ENCODE measurements around the gene CST9. TPM values are rescaled to one million over a fixed set of nuclear protein-coding genes. Genes with fewer than 3 reads are reported as not detected.

Gene CST9
- total and polyA plus RNA-seq, 2 of the 13 experiments (the other 11 are each of a cell fraction or from before 2014, with no cell fraction given), result 0.07 TPM; not detected in 1

DNA sequence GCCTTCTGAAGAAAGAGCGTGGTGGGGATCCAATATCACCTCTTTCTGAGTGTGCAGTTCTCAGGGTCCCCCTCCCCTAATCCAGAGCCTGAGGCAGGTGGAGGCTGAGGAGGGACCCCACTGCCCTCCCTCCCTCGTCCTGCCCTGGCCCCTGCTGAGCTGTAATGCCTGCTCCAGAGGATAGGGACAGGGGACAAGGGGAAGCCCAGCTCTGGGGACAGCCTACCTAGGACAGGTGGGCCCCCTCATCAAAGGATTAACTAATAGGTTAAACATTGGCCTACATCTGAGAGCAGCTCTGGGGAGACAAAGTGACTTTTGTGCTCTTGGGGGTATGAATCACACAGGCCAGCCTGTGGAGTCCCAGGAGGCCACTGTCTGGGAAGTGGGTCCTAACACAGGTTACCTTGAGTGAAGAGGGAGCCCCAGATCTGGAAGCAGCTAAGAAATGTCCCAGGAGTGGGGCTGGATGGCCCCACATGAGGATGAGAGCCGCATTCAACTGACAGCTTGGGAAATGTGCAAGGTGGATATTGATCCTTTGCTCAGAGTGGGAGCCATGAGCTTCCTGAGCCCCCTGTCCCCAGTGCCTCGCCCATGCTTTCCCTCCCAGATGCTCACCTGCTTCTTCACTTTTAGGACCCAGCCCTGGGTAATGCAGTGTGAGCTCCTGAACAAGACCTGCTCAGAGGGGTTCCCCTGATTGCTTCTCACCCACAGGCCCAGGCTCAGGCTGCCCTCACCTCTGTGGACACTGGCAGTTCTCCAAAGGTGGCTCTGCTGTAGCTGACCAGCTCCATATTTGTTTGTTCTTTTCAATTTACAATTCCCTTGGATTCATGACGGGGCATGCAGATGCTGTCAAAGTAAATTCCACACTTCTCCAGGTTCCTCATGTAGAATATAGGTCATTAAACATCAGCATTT lies 19.6 kb downstream of the CST9 start (continued):
- TF ChIP-seq, protein P1, sequence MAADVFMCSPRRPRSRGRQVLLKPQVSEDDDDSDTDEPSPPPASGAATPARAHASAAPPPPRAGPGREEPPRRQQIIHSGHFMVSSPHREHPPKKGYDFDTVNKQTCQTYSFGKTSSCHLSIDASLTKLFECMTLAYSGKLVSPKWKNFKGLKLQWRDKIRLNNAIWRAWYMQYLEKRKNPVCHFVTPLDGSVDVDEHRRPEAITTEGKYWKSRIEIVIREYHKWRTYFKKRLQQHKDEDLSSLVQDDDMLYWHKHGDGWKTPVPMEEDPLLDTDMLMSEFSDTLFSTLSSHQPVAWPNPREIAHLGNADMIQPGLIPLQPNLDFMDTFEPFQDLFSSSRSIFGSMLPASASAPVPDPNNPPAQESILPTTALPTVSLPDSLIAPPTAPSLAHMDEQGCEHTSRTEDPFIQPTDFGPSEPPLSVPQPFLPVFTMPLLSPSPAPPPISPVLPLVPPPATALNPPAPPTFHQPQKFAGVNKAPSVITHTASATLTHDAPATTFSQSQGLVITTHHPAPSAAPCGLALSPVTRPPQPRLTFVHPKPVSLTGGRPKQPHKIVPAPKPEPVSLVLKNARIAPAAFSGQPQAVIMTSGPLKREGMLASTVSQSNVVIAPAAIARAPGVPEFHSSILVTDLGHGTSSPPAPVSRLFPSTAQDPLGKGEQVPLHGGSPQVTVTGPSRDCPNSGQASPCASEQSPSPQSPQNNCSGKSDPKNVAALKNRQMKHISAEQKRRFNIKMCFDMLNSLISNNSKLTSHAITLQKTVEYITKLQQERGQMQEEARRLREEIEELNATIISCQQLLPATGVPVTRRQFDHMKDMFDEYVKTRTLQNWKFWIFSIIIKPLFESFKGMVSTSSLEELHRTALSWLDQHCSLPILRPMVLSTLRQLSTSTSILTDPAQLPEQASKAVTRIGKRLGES (CRISPR knock-in tag; IDR thresholded peaks at IDR 0.05; ENCODE audit: borderline replicate concordance), result no peak
- TF ChIP-seq, protein P2, sequence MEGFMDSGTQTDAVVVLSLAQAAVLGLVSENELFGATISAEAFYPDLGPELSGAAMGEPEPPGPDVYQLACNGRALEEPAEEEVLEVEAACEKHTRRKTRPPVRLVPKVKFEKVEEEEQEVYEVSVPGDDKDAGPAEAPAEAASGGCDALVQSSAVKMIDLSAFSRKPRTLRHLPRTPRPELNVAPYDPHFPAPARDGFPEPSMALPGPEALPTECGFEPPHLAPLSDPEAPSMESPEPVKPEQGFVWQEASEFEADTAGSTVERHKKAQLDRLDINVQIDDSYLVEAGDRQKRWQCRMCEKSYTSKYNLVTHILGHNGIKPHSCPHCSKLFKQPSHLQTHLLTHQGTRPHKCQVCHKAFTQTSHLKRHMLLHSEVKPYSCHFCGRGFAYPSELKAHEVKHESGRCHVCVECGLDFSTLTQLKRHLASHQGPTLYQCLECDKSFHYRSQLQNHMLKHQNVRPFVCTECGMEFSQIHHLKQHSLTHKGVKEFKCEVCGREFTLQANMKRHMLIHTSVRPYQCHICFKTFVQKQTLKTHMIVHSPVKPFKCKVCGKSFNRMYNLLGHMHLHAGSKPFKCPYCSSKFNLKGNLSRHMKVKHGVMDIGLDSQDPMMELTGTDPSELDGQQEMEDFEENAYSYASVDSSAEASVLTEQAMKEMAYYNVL (CRISPR knock-in tag; IDR thresholded peaks at IDR 0.05; ENCODE audit: borderline replicate concordance), result peak; percentile 2; the same call in 1 of the 2 replicates
- TF ChIP-seq ZNF235 (CRISPR knock-in tag; IDR thresholded peaks at IDR 0.05; ENCODE audit: borderline replicate concordance) (no peak), ZNF44 (CRISPR knock-in tag; IDR thresholded peaks at IDR 0.05) (no peak; the same call in 1 of the 2 replicates), PCBP1 (IDR thresholded peaks at IDR 0.05; ENCODE audit: borderline replicate concordance, low read depth, low read length) (no peak), ZNF335 (CRISPR knock-in tag; IDR thresholded peaks at IDR 0.05) (0 out of 2 replicates have a peak, but pooled peaks have one; percentile 29), KDM4B (CRISPR knock-in tag; IDR thresholded peaks at IDR 0.05) (peak; percentile 11; the same call in 1 of the 2 replicates), AGO2 (optimal IDR thresholded peaks at IDR 0.05; ENCODE audit: low read depth, low read length) (peak; percentile 36), AKAP8 (CRISPR knock-in tag; IDR thresholded peaks at IDR 0.05) (no peak)
- TF ChIP-seq, protein P3, sequence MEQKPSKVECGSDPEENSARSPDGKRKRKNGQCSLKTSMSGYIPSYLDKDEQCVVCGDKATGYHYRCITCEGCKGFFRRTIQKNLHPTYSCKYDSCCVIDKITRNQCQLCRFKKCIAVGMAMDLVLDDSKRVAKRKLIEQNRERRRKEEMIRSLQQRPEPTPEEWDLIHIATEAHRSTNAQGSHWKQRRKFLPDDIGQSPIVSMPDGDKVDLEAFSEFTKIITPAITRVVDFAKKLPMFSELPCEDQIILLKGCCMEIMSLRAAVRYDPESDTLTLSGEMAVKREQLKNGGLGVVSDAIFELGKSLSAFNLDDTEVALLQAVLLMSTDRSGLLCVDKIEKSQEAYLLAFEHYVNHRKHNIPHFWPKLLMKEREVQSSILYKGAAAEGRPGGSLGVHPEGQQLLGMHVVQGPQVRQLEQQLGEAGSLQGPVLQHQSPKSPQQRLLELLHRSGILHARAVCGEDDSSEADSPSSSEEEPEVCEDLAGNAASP (CRISPR knock-in tag; IDR thresholded peaks at IDR 0.05; ENCODE audit: borderline replicate concordance), result peak; percentile 85; the same call in 1 of the 2 replicates
- TF ChIP-seq, protein P4, sequence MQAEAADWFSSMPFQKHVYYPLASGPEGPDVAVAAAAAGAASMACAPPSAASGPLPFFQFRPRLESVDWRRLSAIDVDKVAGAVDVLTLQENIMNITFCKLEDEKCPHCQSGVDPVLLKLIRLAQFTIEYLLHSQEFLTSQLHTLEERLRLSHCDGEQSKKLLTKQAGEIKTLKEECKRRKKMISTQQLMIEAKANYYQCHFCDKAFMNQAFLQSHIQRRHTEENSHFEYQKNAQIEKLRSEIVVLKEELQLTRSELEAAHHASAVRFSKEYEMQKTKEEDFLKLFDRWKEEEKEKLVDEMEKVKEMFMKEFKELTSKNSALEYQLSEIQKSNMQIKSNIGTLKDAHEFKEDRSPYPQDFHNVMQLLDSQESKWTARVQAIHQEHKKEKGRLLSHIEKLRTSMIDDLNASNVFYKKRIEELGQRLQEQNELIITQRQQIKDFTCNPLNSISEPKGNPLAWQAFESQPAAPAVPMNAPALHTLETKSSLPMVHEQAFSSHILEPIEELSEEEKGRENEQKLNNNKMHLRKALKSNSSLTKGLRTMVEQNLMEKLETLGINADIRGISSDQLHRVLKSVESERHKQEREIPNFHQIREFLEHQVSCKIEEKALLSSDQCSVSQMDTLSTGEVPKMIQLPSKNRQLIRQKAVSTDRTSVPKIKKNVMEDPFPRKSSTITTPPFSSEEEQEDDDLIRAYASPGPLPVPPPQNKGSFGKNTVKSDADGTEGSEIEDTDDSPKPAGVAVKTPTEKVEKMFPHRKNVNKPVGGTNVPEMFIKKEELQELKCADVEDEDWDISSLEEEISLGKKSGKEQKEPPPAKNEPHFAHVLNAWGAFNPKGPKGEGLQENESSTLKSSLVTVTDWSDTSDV (CRISPR knock-in tag; IDR thresholded peaks at IDR 0.05), result no peak; the same call in 1 of the 2 replicates
- TF ChIP-seq, protein P5, sequence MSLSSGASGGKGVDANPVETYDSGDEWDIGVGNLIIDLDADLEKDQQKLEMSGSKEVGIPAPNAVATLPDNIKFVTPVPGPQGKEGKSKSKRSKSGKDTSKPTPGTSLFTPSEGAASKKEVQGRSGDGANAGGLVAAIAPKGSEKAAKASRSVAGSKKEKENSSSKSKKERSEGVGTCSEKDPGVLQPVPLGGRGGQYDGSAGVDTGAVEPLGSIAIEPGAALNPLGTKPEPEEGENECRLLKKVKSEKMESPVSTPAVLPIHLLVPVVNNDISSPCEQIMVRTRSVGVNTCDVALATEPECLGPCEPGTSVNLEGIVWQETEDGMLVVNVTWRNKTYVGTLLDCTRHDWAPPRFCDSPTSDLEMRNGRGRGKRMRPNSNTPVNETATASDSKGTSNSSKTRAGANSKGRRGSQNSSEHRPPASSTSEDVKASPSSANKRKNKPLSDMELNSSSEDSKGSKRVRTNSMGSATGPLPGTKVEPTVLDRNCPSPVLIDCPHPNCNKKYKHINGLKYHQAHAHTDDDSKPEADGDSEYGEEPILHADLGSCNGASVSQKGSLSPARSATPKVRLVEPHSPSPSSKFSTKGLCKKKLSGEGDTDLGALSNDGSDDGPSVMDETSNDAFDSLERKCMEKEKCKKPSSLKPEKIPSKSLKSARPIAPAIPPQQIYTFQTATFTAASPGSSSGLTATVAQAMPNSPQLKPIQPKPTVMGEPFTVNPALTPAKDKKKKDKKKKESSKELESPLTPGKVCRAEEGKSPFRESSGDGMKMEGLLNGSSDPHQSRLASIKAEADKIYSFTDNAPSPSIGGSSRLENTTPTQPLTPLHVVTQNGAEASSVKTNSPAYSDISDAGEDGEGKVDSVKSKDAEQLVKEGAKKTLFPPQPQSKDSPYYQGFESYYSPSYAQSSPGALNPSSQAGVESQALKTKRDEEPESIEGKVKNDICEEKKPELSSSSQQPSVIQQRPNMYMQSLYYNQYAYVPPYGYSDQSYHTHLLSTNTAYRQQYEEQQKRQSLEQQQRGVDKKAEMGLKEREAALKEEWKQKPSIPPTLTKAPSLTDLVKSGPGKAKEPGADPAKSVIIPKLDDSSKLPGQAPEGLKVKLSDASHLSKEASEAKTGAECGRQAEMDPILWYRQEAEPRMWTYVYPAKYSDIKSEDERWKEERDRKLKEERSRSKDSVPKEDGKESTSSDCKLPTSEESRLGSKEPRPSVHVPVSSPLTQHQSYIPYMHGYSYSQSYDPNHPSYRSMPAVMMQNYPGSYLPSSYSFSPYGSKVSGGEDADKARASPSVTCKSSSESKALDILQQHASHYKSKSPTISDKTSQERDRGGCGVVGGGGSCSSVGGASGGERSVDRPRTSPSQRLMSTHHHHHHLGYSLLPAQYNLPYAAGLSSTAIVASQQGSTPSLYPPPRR (CRISPR knock-in tag; IDR thresholded peaks at IDR 0.05; ENCODE audit: borderline replicate concordance), result peak; percentile 53; the same call in 1 of the 2 replicates

Measured in HepG2 (cell line).